ENCODE measurements around the gene ARMCX2.

DNA sequence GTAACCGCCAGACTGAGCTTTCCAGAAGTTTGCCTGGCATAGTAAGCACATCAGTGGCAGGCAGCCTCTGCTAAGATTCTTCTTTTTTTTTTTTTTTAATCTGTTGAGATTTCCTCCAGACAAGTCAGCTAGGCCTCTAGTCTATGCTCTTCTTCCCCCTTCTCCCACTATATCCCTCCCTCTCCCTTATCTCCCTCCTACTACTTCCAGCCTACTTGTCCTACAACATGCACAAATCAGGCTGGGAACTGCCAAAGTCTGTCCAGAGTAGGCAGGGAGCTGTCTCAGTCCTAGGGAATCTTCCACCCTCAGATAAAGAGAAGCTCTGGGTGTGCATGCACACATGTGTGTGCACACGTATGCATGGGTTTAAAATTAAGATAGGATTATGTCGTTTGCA is 49.7 kb upstream of the ARMCX2 start:
- TF ChIP-seq ZC3H10 (CRISPR knock-in tag; IDR thresholded peaks at IDR 0.05) (no peak), ZNF565 (CRISPR knock-in tag; conservative IDR thresholded peaks at IDR 0.05; ENCODE audit: low read depth) (no peak), PATZ1 (CRISPR knock-in tag; IDR thresholded peaks at IDR 0.05; ENCODE audit: borderline replicate concordance) (no peak), RARB (CRISPR knock-in tag; IDR thresholded peaks at IDR 0.05) (no peak), CREB5 (CRISPR knock-in tag; IDR thresholded peaks at IDR 0.05; ENCODE audit: low read depth) (no peak), BACH2 (CRISPR knock-in tag; IDR thresholded peaks at IDR 0.05; ENCODE audit: borderline replicate concordance) (no peak), ZFP30 (CRISPR knock-in tag; IDR thresholded peaks at IDR 0.05) (no peak)

Measured in SK-N-SH treated with all-trans-retinoic acid at 6 μM for 48 hours (cell line).